ENCODE data around the gene PAPPA2.

DNA sequence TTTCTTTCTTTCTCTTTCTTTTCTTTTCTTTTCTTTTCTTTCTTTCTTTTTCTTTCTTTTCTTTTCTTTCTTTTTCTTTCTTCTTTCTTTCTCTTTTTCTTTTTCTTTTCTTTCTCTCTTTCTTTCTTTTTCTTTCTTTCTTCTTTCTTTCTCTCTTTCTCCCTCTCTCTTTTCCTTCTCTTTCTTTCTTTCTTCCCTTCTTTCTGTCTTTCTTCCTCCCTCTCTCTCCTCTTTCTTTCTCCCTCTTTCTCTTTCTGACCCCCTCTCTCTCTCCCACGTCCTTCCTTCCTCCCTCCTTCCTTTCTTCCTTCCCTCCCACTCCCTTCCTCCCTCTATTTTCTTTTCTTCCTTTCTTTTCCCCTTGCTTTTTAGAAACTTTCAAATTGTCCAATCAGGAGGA is 333.6 kb downstream of the PAPPA2 start:
- TF ChIP-seq POLR2A (IDR thresholded peaks at IDR 0.05) (no peak), CTCF (IDR thresholded peaks at IDR 0.05) (no peak)

Data from right lobe of liver (tissue), 4 donors.